ENCODE data around the gene PPFIA1. TPM values are rescaled to one million over a fixed set of nuclear protein-coding genes. Genes with fewer than 3 reads are reported as not detected.

Gene PPFIA1
- total RNA-seq, 4 donors from 2014 or later: 21.0 to 34.7 (median 29.8) TPM

DNA sequence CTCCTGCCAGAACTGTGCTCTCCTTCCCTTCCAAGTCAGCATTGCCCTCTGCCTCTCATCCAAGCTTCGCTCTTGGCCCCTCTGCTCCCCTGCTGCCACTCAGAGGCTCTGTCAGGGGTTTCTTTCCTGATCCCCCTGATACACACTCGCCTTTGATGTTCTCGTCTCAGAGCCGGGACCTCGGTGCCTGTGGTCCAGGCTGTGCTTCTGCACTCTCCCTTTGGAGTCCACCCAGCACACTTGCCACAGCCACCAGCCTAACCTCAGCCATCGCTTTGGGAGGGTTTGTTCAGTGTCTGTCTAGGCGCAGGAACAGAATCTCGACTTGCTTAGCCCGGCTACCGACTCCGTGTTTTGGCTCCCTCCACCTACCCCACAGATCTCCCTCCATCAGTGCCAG, 29.1 kb downstream of the PPFIA1 start:
- peaks cover 5 to 29% (median 6%) of the 10 kb centered on the region in 3 donors for H3K36me3 ChIP-seq
- no peak for TF ChIP-seq POLR2A (IDR thresholded peaks at IDR 0.05)
- TF ChIP-seq, protein P1, sequence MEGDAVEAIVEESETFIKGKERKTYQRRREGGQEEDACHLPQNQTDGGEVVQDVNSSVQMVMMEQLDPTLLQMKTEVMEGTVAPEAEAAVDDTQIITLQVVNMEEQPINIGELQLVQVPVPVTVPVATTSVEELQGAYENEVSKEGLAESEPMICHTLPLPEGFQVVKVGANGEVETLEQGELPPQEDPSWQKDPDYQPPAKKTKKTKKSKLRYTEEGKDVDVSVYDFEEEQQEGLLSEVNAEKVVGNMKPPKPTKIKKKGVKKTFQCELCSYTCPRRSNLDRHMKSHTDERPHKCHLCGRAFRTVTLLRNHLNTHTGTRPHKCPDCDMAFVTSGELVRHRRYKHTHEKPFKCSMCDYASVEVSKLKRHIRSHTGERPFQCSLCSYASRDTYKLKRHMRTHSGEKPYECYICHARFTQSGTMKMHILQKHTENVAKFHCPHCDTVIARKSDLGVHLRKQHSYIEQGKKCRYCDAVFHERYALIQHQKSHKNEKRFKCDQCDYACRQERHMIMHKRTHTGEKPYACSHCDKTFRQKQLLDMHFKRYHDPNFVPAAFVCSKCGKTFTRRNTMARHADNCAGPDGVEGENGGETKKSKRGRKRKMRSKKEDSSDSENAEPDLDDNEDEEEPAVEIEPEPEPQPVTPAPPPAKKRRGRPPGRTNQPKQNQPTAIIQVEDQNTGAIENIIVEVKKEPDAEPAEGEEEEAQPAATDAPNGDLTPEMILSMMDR (IDR thresholded peaks at IDR 0.05): no peak
- no peak for DNase-seq
- H3K9me3 ChIP-seq: no peaks in the 10 kb centered on the region
- no peak overlapping the region for H3K4me3 ChIP-seq
- peaks cover 0 to 27% (median 12%) of the 10 kb centered on the region in 3 donors for H3K4me1 ChIP-seq
- intact Hi-C loops (cut with DNase I): no loop called here
- H3K27ac ChIP-seq: no peak overlapping the region
- 98% methylated on average over 11 of the region's 11 CpGs for WGBS, 2 donors
- no peaks in the 10 kb centered on the region for H3K27me3 ChIP-seq

DNA sequence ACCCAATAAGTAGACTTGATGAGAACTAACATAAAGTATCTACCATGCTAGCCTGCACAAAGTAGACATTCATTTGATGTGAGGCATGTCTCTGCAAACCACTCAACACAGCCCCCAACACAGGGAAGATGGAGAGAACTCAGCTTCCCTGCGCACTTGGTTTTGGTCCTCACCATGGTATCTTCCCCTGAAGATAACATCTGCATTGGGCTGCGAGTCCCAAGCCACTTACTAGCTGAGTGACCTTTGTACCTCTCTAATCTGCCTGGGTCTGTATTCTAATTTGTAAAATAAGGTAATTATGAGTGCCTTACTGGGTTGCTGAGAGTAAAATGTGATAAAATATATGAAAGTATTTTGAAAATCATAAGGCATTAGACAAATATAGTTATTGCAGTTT, 30.7 kb downstream of the PPFIA1 start:
- Histone ChIP-seq H3K9me3 (no peaks in the 10 kb centered on the region), H3K4me3 (no peak overlapping the region), H3K27ac (no peak overlapping the region), H3K4me1 (peaks cover 0 to 29% (median 12%) of the 10 kb centered on the region in 3 donors), H3K27me3 (no peaks in the 10 kb centered on the region), H3K36me3 (peaks cover 5 to 36% (median 6%) of the 10 kb centered on the region in 3 donors)
- no peak for TF ChIP-seq POLR2A (IDR thresholded peaks at IDR 0.05)
- TF ChIP-seq, protein P1 (IDR thresholded peaks at IDR 0.05): no peak
- intact Hi-C loops (cut with DNase I): no loop called here
- WGBS, 2 donors: 88 to 94% methylated on average over 2 of the region's 2 CpGs
- no peak for DNase-seq

DNA sequence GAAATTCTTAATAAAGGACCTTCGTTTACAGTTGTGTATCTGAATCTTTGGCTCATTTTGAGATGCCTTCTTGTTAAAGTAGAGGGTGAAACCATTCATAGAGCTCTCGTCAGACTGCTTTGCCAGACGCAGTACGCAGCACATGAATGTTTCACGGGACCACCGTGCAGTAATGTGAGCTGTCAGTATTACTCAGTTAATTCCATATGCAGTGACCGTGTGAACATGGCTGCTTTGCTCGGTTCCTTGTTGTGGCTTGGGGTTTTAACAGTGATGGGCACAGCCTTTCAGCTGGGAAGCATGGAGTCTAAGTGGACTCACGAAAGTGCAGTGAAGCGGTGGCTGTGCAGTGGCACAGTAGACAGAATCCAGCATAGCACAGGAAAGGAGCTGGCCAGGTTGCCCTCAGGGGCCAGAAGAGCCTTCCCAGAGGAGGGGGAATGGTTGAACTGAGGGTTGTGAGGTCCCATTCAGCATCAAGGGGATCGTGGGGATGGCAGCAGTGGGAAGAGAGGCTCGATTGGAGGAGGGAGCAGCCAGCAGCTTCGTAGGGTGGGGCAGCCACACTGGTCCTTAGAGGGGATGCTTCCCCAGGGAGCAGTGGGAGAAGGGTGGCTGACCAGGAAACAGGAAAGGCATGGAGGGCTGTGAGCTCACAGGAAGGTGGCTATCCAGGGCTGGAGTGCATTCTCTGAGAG, 31.4 kb downstream of the PPFIA1 start:
- Histone ChIP-seq H3K27me3 (no peaks in the 10 kb centered on the region), H3K4me1 (peaks cover 0 to 29% (median 12%) of the 10 kb centered on the region in 3 donors), H3K27ac (no peak overlapping the region), H3K9me3 (no peaks in the 10 kb centered on the region), H3K36me3 (peaks cover 5 to 34% (median 6%) of the 10 kb centered on the region in 3 donors), H3K4me3 (no peak overlapping the region)
- DNase-seq: no peak
- intact Hi-C loops (cut with DNase I): no loop called here
- no peak for TF ChIP-seq POLR2A (IDR thresholded peaks at IDR 0.05)
- TF ChIP-seq, protein P1 (IDR thresholded peaks at IDR 0.05): no peak
- 87 to 93% methylated on average over 13 of the region's 13 CpGs for WGBS, 2 donors

DNA sequence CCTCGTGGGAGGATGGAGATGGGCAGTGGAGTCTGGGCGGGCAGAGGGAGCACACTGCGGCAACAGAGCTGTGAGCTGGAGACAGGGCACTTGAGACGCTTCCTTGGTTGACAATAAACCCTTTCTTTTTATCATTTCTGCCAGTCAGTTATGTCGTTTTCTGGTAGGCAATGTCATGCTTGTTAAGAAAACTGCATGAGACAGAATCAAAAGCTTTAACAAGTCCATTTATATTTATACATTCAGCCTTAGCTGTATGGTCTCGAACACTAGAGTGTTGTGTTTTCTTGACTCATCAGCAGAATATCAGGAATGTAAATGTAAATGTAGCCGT, 31.9 kb downstream of the PPFIA1 start:
- peaks cover 0 to 29% (median 12%) of the 10 kb centered on the region in 3 donors for H3K4me1 ChIP-seq
- no peaks in the 10 kb centered on the region for H3K9me3 ChIP-seq
- intact Hi-C loops (cut with DNase I): no loop called here
- no peaks in the 10 kb centered on the region for H3K27me3 ChIP-seq
- DNase-seq: no peak
- 83 to 88% methylated on average over 7 of the region's 7 CpGs for WGBS, 2 donors
- TF ChIP-seq POLR2A (IDR thresholded peaks at IDR 0.05): no peak
- TF ChIP-seq, protein P1 (IDR thresholded peaks at IDR 0.05): no peak
- H3K36me3 ChIP-seq: peaks cover 5 to 29% (median 6%) of the 10 kb centered on the region in 3 donors
- H3K4me3 ChIP-seq: no peak overlapping the region
- H3K27ac ChIP-seq: no peak overlapping the region

DNA sequence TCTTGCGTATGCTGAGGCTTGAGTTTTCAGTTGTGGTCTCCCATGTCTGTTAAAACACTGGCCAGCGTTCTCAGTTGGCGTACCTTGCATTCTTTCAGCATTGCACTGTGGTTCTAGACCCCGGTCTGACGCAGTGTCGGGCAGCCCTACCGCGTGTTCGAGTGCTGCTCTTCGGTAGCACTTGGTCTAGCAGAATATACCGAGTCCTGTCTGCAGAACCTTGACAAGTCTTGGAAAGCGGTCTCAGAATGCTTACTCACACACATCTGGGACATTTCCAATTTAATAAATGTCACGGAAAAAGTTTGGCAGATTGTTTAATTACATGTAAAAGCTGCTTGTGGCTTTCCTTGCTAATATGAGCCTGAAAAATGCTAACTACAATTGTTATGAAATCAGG, 32.6 kb downstream of the PPFIA1 start:
- 40 to 58% methylated on average over 8 to 13 of the region's 13 CpGs for WGBS, 2 donors
- no peak overlapping the region for H3K4me3 ChIP-seq
- H3K27ac ChIP-seq: peak overlapping the region in 3 of 4 donors; percentile 17 to 38 (median 36)
- H3K36me3 ChIP-seq: peaks cover 5 to 25% (median 6%) of the 10 kb centered on the region in 3 donors
- no peaks in the 10 kb centered on the region for H3K27me3 ChIP-seq
- no peak for DNase-seq
- H3K9me3 ChIP-seq: no peaks in the 10 kb centered on the region
- peaks cover 0 to 29% (median 12%) of the 10 kb centered on the region in 3 donors for H3K4me1 ChIP-seq
- TF ChIP-seq, protein P1 (IDR thresholded peaks at IDR 0.05): no peak
- no peak for TF ChIP-seq POLR2A (IDR thresholded peaks at IDR 0.05)
- intact Hi-C loops (cut with DNase I): no loop called here

All from esophagus squamous epithelium (tissue), 5 donors.